Germinal center (tissue), 1 donor: ENCODE results near the gene ZNF717.
"Not testable (repeated sequence)": the region's sequence is repeated elsewhere in the genome, so short reads cannot be mapped to it uniquely, and the experiment has no call there.

Experiments used
- DNase-seq: peaks from one replicate; pipeline ENCODE4 v3.0.0; 2012; ENCODE audit warnings: mixed read lengths, low spot score

Gene ZNF717

DNA sequence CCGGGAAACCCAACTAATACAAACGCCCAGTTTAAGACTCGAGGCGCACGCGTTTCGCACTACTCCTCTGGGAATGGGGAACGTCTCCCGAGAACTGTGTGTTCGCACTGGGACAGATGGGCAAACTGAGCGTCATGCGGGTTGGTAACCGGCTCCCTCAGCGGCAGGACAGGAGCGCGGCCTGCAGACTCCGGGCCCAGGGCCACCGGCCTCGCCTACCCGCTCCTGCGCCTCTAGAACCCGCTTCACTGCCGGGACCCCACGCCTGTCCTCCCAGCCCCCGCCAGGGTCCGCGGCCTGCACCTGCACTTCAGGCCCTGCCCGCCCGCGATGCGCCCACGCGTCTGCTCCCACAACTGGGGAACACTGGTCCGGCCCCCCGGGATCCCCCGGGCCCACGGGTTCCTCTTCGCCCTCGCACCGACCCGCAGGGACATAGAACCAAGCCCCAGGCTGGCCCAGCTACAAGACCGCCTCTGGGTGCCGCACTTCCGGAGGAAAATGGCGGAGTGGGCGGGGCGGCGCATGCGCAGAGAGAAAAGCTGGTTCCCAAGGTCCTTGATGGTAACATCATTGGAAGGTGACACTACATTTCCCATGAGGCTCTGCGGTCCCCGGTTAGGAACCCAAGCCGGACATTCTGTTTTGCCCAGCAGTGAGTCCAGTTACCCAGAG is at the start of gene ZNF717:
ZNF717 (minus strand) TSS at position 469 of the 675 bp plus-strand sequence. CDS start 2,187 bp downstream, outside the sequence.
- peak; percentile 22 for DNase-seq

GRCh38 chr3:75831076-75831475 is 45.7 kb upstream of the ZNF717 start:
- not testable (repeated sequence) for DNase-seq

DNA sequence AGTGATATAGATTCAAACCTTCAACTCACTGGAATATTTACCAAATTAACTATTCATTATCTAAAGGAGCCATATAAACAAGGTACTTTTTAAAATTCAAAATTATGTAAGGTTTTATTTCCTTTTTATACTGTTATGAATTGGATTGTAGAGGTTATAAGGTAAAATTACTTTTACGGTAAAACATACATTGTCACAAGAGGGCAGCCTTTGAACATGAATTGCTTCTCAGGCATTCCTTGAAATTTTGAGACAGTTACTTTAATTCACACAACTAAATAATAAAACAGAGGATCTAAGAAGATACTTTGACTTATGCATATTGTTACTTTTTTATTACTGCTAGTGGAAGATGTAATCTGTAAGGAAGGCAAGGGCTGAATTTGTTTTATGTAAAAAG is 32.7 kb upstream of the ZNF717 start:
- DNase-seq, result not testable (repeated sequence)

- not testable (repeated sequence) for DNase-seq
These were observed 31.2 kb upstream of the ZNF717 start for GRCh38 chr3:75816287-75817180.

- no peak for DNase-seq
These were observed 29.4 kb upstream of the ZNF717 start for GRCh38 chr3:75814797-75815196.

DNA sequence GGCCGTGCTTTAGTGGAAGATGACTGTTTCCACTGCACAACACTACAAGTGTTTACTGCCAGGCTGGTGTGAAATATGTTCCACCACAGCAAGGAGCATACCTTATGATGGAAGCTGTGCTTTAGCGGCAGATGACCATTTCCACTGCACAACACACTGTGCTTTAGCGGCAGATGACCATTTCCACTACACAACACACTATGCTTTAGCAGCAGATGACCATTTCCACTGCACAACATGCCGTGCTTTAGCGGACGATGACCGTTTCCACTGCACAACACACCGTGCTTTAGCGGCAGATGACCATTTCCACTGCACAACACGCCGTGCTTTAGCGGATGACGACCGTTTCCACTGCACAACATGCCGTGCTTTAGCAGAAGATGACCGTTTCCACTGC is 2.8 kb downstream of the ZNF717 start:
- DNase-seq, result no peak

GRCh38 chr3:75781079-75781745 is 4.1 kb downstream of the ZNF717 start:
- no peak for DNase-seq

DNA sequence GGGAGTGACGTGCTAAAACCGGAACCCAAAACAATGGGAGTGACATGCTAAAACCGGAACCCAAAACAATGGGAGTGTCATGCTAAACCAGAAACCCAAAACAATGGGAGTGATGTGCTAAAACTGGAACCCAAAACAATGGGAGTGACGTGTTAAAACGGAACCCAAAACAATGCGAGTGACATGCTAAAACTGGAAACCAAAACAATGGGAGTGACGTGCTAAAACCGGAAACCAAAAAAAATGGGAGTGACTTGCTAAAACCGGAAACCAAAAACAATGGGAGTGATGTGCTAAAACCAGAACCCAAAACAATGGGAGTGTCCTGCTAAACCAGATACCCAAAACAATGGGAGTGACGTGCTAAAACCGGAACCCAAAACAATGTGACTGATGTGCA is 7.6 kb downstream of the ZNF717 start:
- DNase-seq, result not testable (repeated sequence)

DNA sequence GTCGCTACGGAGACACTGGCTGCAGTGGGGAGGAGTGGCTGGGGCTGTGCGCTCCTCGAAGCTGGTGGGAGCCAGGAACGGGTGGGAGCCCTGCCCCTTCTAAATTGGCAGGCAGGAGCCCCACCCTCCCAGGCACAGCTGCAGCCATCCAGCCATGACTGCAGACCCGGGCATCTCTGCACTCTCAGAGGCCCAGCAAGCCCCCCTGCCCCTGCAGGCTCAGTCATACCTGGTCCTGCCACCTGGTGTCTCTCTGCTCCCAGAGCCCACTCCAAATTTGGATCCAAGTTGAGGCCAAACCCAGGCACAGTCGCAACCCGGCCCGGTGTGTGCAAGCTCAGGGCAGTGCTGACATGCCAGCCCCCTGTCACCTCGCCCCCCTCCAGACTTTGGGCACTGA is 13.7 kb downstream of the ZNF717 start:
- not testable (repeated sequence) for DNase-seq

- no peak for DNase-seq
These were observed 16.9 kb downstream of the ZNF717 start for GRCh38 chr3:75768303-75769017.

DNA sequence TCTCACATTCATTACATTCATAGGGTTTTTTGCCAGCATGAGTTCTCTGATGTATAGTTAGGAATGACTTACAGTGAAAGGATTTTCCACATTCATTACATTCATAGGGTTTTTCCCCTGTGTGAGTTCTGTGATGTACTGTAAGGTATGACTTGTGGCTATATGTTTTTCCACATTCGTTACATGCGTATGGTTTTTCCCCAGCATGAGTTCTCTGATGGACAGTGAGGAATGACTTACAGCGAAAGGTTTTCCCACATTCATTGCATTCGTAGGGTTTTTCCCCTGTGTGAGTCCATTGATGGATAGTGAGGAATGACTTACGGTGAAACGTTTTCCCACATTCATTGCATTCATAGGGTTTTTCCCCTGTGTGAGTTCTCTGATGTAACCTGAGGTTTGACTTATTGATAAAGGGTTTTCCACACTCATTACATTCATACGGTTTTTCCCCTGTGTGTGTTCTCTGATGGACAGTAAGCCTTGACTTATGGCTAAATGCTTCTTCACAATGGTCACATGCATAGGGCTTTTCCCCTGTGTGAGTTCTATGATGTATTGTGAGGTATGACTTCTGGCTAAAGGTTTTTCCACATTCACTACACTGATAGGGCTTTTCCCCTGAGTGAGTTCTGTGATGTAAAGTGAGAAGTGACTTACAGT is 47.4 kb downstream of the ZNF717 start:
- DNase-seq, result no peak

GRCh38 chr3:75727985-75728384 is 57.4 kb downstream of the ZNF717 start:
- DNase-seq, result no peak

- DNase-seq, result no peak
These were observed 93.3 kb downstream of the ZNF717 start for GRCh38 chr3:75692061-75692460.

GRCh38 chr3:75687323-75687722 is 98.0 kb downstream of the ZNF717 start:
- DNase-seq, result no peak
